OCI-LY1 (cell line): ENCODE measurements around the gene CDH2.

ENCODE experiments used
- EZH2 ChIP-seq: fragments of 200-600 bp; sonication (generic), shearing (Covaris generic); IDR thresholded peaks from 2 replicates; pipeline ENCODE4 v1.8.0; 2017; ENCODE audit warnings: borderline replicate concordance, mixed run types, mild to moderate bottlenecking, antibody characterized with exemption, low read length, moderate library complexity, mixed read lengths
- TF ChIP-seq, protein P1 (sequence below): fragments of 200-600 bp; sonication (generic), shearing (Covaris generic); IDR thresholded peaks from 2 replicates; pipeline ENCODE4 v1.5.1; 2017; ENCODE audit warnings: mild to moderate bottlenecking, antibody characterized with exemption, low read length, moderate library complexity, mixed read lengths

DNA sequence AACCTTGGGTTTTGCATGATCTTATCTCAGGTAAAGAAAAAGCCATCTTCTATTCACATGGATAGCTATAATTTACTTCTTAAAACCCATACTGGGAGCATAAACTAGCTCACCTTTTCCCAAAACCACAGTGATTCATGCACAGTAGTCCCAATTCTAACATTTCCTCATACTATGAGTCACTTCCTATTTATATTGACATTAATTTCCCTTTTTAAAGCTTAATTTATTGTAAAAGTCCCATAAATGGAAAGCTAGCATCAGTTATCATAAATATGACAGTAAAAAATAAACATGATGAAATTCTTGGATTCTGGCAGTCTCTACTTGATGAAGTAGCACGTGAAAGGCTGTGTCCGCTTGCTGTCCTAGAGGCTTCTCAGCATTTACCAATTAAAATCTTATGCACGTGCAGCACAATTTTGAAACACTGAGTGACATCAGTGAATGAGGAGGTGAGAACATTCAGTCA, 180.1 kb downstream of the CDH2 start:
- TF ChIP-seq, protein P1, sequence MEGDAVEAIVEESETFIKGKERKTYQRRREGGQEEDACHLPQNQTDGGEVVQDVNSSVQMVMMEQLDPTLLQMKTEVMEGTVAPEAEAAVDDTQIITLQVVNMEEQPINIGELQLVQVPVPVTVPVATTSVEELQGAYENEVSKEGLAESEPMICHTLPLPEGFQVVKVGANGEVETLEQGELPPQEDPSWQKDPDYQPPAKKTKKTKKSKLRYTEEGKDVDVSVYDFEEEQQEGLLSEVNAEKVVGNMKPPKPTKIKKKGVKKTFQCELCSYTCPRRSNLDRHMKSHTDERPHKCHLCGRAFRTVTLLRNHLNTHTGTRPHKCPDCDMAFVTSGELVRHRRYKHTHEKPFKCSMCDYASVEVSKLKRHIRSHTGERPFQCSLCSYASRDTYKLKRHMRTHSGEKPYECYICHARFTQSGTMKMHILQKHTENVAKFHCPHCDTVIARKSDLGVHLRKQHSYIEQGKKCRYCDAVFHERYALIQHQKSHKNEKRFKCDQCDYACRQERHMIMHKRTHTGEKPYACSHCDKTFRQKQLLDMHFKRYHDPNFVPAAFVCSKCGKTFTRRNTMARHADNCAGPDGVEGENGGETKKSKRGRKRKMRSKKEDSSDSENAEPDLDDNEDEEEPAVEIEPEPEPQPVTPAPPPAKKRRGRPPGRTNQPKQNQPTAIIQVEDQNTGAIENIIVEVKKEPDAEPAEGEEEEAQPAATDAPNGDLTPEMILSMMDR = no peak
- TF ChIP-seq EZH2 = no peak
